GM18868 (cell line): Measurements from ENCODE around the gene PRR9.

Experiments
- ATAC-seq: cut with Tn5 transposase; IDR thresholded peaks from one replicate; pipeline ENCODE4 v1.9.1; 2021; ENCODE audit warnings: mild to moderate bottlenecking, moderate library complexity; ENCODE audit not compliant: unreplicated experiment

PRR9 gene

GRCh38 chr1:153262462-153263157 is 45.2 kb downstream of the PRR9 start:
- ATAC-seq, result no peak

DNA sequence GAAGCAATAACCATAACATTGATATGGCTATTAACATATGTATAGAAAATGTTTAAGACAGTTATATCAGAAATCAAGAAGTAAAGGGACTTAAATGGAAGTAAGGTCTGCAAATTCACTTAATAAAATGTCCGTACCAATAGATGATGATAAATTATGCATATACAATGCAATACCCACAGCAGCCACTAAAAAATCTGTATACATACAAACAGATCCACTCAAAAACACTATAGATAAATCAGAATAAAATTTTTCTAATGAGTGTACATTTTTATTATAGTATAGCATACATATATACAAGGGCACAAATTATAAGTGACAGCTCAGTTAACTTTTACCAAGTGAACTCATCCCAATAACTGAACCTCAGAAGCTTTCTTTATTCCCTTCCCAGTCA is 48.1 kb downstream of the PRR9 start:
- no peak for ATAC-seq
